Measurements from ENCODE around the gene FAM78A.

The FAM78A gene

DNA sequence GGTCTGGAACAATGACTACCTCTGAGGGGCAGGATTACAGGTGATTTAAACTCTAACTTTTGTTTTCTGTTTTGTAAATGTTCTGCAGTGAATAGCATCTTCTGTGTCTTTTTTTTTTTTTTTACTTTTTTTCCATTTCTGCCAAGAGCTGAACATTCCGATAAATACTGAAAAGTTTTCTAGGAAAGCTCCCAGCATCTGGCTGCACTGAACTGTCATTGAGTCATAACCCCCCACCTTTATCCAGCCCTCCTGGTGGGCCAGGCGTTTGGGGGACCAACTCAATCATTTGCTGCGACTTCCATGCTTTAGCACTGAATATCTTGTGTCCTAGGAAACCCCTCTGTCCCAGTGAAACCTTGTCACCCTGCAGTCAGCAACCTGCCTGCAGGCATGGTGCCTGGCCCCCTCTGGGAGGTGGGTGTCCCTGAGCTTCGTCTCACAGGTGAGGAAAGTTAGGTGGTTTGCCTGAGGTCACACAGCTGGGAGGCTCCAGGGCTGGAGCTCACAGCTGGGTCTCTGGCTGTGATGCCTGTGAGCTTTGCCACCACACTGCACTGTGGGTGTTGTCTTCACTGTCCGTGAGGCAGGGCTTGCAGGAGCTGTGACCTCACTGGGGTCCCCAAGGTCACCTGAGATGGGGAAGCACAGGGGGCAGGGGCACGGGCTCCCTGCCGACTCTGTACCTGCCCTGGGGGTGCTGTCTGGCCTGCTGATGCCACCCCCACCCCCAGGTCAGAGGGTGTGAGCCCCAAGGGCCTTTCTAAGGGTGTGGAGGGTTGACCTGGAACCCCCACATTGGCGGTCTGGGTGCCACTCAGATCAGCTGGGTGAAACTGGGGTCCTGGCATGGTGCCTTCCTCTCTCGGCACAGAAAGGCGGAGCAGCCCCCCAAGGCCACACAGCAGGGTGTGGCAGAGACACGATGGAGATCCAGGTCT is 27.3 kb upstream of the FAM78A start:
- in situ Hi-C loops (cut with HindIII; ENCODE audit: low sequenced_read_pairs) = no loop called here

DNA sequence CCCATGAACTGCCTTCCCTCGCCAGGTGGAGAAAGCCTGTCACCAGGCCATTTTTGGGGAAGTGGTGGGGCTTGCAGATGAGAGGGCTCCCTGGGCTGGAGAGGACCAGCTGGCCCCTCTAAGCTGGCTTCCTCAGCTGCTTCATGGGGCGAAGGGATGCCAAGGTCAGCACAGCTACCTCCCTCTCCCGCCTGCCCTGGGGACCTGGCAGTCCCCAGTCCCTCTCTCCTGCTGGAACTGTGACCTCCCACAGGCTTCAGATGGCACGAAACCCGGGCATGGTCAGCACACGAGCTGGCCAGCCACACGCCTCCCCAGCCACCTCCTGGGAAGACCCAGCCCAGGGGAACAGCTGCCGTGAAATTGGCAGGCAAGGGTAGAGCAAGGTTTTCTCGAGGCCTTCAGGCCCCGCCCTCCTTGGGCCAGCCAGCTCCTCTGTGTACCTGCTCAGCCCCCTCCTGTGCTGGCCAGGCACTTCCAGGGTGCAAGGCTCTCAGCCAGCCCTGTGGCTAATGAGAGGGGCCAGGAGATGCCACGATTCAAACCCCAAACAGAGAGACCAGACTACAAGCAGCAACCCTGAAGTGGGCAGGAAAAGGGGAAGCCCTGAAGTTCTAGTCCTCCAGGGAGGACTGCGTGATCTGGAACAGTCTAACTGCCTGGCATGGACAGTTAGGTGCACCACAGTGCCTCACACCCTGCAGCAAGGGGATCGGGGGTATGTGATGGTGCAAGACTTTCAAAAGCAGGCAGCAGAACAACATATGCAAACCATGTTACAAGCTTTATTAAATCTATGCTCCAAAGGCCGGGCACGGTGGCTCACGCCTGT is 26.1 kb upstream of the FAM78A start:
- in situ Hi-C loops (cut with HindIII; ENCODE audit: low sequenced_read_pairs) = no loop called here

DNA sequence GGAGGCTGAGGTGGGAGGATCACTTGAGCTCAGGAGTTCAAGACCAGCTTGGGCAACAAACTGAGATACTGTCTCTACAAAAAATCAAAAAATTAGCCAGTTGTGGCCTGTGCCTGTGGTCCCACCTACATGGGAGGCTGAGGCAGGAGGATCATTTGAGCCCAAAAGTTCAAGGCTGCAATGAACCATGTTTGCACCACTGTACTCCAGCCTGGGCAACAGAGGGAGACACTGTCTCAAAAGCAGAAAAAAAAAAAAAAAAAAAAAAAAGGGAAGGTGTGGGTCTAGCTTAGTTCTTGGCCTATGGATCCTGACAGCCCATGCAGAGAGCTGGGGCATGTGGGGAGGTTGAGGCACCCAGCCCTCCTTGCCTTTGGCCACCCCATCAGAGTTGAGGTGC is 24.1 kb upstream of the FAM78A start:
- in situ Hi-C loops (cut with HindIII; ENCODE audit: low sequenced_read_pairs) = no loop called here

DNA sequence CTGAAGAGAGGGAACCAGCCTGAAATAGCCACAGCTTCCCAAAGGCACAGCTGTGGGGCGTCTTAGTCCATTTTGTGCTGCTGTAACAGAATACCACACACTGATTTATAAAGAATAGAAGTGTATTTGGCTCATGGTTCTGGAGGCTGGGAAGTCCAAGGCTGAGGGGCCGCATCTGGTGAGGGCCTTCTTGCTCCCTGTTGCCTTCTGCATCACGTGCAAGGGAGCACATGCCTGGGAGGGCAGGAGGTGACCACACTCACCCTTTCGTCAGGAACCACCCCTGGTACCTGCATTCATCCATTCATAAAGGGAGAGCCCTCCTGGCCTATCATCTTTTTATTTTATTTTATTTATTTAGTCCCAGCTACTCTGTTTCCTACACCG is 23.6 kb upstream of the FAM78A start:
- in situ Hi-C loops (cut with HindIII; ENCODE audit: low sequenced_read_pairs) = no loop called here

DNA sequence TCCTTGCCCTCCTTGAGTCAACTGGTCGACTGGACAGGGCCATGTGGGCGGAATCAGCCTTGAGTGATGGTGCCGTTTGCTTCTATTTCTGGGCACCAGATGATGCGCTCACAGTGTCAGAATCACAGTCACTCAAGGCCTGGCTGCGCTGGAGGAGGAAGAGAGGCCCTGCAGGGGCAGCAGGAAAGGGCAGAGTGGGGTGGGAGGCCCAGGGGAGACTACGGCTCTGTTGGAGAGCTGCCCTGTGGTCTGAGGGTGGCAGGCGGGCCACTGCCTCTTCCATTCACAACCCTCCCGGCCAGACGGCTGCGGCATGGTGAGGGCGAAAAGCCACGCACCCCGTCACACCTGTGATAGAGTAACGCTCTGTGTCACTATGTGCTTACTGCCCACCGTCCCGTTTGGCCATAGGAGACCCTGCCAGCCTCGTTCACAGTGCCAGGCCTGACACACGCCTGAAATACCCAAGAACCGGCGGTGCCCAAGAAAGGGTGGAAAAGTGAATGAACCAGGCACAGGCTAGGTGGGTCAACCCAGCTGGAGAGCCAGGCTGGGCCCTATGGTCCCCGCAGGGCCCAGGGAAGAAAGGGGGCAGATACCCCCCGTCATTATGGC is 23.1 kb upstream of the FAM78A start:
- in situ Hi-C loops (cut with HindIII; ENCODE audit: low sequenced_read_pairs) = no loop called here

- in situ Hi-C loops (cut with HindIII; ENCODE audit: low sequenced_read_pairs) = no loop called here
These were observed 22.5 kb upstream of the FAM78A start for GRCh38 chr9:131298816-131299215.

DNA sequence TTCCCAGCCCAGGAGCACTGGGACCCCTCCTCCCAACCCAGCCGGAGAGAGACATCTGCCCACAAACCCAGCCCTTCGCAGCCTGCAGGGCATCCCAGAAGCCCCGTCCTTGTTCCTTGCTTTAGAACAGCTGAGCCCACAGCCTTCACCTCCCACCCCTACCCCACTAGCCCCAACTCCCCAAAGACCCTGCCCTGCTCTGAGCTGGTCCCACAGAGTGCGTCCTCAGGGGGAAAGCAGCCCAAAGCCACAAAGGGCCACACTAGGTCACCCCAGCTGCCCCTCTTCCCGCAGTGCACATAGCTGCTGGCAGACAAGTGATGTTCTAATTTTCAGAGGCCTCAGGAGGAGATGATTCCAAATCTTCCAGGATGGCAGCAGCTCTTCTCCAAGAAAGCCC is 22.0 kb upstream of the FAM78A start:
- in situ Hi-C loops (cut with HindIII; ENCODE audit: low sequenced_read_pairs) = no loop called here

DNA sequence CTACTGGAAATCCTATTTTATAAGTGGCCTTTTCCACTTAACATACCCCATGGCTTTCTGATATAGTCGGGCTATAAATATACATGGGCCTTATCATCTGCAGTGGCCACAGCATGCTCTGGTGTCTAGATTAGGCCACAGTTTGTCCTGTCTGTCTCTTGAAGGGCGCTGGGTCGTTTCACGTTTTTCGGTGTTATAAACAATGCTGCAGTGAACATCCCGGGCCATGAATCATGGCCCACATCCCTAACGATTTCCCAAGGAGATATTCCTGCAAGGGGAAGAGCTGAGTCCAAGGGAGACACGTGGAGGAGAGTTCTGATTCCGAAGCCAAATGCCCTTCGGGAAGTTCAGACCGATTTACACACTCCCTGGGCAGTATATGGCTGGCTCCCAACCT is 21.6 kb upstream of the FAM78A start:
- in situ Hi-C loops (cut with HindIII; ENCODE audit: low sequenced_read_pairs) = no loop called here

- in situ Hi-C loops (cut with HindIII; ENCODE audit: low sequenced_read_pairs) = no loop called here
These were observed 20.7 kb upstream of the FAM78A start for GRCh38 chr9:131296906-131297500.

DNA sequence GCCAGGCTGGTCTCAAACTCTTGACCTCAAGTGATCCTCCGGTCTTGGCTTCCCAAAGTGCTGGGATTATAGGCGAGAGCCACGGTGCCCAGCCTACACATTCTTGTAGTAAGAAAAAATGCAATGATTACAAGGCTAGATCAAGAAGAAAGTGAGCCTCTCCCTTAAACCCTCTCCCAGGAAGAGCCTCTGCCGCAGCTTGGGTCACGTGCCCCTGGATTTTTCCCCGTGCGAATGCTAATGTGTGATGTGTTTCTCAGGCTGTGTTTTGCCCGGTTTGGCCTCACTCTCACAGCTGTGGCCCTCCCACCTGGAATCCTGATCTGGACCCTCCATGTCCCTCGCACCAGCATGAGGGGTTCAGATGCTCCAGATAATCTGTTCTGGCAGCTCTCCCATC is 20.1 kb upstream of the FAM78A start:
- in situ Hi-C loops (cut with HindIII; ENCODE audit: low sequenced_read_pairs) = no loop called here

- in situ Hi-C loops (cut with HindIII; ENCODE audit: low sequenced_read_pairs) = no loop called here
These were observed 16.6 kb upstream of the FAM78A start for GRCh38 chr9:131292937-131293336.

GRCh38 chr9:131291795-131292315 is 15.5 kb upstream of the FAM78A start:
- in situ Hi-C loops (cut with HindIII; ENCODE audit: low sequenced_read_pairs) = no loop called here

GRCh38 chr9:131290767-131291370 is 14.6 kb upstream of the FAM78A start:
- in situ Hi-C loops (cut with HindIII; ENCODE audit: low sequenced_read_pairs) = no loop called here

DNA sequence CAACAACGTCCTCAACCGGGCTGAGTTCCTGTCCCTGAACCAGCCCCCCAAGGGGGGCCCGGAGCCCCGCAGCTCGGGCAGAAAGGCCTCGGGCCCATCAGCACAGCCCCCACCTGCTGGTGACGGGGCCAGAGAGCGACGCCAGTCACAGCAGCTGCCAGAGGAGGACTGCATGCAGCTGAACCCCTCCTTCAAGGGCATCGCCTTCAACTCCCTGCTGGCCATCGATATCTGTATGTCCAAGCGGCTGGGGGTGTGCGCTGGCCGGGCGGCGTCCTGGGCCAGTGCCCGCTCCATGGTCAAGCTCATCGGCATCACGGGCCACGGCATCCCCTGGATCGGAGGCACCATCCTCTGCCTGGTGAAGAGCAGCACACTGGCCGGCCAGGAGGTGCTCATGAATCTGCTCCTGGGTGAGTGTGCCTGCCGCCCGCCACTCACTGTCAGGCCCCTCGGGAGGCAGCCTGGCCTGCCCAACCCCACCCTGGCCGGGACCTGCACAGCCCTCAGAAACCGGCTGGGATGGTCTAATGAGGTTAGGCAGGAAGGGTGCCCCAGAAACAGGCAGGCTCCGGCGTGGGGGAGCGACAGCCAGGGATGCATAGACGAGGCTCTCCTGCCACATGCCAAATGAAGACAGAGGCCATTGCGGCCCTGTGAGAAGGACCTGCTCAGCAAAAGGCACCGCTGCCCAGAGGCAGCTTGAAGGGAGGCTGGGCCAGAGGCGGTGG is 13.9 kb upstream of the FAM78A start:
- in situ Hi-C loops (cut with HindIII; ENCODE audit: low sequenced_read_pairs) = no loop called here

DNA sequence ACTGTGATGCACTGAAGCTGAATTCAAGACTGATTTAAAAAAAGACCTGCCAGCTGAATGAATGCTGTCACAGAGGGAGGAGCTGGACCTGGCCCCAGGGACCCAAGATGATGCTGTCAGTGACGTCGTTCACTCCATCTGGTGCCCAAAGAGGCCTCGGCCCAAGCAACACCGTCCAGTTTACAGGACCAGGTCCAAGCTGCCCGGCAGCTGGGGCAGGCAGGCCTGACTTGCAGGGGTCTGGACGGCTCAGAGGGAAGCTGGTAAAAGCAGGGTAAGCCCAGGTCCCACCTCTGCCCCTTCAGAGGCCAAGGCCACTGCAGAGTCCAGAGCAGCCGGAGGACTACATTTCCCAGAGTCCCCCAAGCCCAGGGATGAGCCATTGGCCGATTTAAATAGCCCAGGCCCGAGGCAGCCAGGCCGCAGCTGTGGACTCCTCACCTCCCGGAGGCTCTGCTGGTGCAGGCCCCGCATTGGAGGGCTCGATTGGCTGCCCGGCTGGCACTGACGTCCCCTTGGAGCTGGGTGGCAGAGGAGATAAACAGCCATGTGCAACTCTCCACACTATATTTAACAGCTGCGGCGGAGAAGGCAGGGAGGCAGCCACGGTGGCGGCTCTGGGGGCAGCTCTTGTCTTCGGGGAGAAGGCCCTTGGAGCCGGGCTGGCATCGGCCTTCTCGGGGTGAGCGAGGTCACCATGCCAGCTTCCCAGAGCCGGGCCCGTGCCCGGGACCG is 13.2 kb upstream of the FAM78A start, which contains the start of gene PLPP7:
TSS of gene PLPP7 (plus strand) at position 423 of the 735 bp plus-strand sequence. CDS start at position 698, 275 bp downstream.
- in situ Hi-C loops (cut with HindIII; ENCODE audit: low sequenced_read_pairs) = no loop called here

DNA sequence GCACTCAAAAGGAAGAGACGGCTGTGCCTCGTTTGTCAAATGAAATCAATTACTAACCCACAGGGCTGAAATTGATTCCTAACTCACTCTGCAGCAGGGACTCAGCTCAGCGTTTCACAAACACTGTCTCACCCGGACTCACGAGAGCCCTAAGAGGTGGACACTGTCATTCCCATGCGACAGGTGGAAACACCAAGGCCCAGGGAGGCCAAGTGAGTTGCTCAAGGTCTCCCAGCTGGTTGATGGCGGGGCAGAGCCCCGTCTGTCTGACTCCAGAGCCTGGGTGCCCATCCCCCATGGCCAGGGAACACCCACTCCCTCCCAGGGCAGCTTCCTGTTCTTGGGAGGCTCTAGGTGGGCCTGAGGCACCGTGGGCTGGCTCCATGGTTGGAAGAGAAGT is 11.9 kb upstream of the FAM78A start:
- in situ Hi-C loops (cut with HindIII; ENCODE audit: low sequenced_read_pairs) = no loop called here

GRCh38 chr9:131287359-131287758 is 11.0 kb upstream of the FAM78A start:
- in situ Hi-C loops (cut with HindIII; ENCODE audit: low sequenced_read_pairs) = no loop called here

GRCh38 chr9:131284856-131285255 is 8.5 kb upstream of the FAM78A start:
- in situ Hi-C loops (cut with HindIII; ENCODE audit: low sequenced_read_pairs) = no loop called here

All from DLD1 (cell line).